NT2/D1 (cell line): Measurements from ENCODE around the gene CMTM4.
A peak's percentile ranks its signal among the peaks of the same experiment; 100 is the strongest.
"Not testable (repeated sequence)": the region's sequence is repeated elsewhere in the genome, so short reads cannot be mapped to it uniquely, and the experiment has no call there.

Source experiments
- DNase-seq: peaks from one replicate; pipeline ENCODE4 v3.0.0-alpha.2; 2011; ENCODE audit warnings: low read depth, low spot score
- H3K27me3 ChIP-seq: 2 replicates; pipeline ENCODE4 v1.6.0; 2011; ENCODE audit warnings: mild to moderate bottlenecking; ENCODE audit not compliant: insufficient read length, insufficient read depth
- H3K36me3 ChIP-seq: 2 replicates; pipeline ENCODE4 v1.6.1; 2011; ENCODE audit warnings: mild to moderate bottlenecking, low read length, mixed read lengths; ENCODE audit not compliant: insufficient read depth, insufficient read length
- H3K4me1 ChIP-seq: 2 replicates; pipeline ENCODE4 v1.5.1; 2011; ENCODE audit not compliant: insufficient read depth, insufficient read length
- H3K4me3 ChIP-seq: 2 replicates; pipeline ENCODE4 v1.5.1; 2011; ENCODE audit warnings: low read depth; ENCODE audit not compliant: insufficient read length
- H3K9ac ChIP-seq: 2 replicates; pipeline ENCODE4 v1.6.0; 2011; ENCODE audit warnings: low read depth; ENCODE audit not compliant: insufficient read length
- H3K9me3 ChIP-seq: 2 replicates; pipeline ENCODE4 v1.5.1; 2011; ENCODE audit warnings: mild to moderate bottlenecking, low read length; ENCODE audit not compliant: insufficient read depth
- SUZ12 ChIP-seq: IDR thresholded peaks from 2 replicates; pipeline ENCODE4 v1.6.1; 2011; ENCODE audit not compliant: insufficient read length, insufficient read depth; ENCODE audit errors: extremely low read depth
- YY1 ChIP-seq: IDR thresholded peaks from 2 replicates; pipeline ENCODE4 v1.6.1; 2011; ENCODE audit not compliant: insufficient read length, insufficient read depth
- ZNF274 ChIP-seq: IDR thresholded peaks from 2 replicates; pipeline ENCODE4 v1.6.1; 2011; ENCODE audit warnings: mild to moderate bottlenecking, low read depth, low read length

Gene CMTM4

GRCh38 chr16:66572356-66572755, 124.2 kb downstream of the CMTM4 start:
- Histone ChIP-seq H3K9ac (no peak overlapping the region), H3K4me3 (no peak overlapping the region), H3K36me3 (no peaks in the 10 kb centered on the region), H3K9me3 (no peaks in the 10 kb centered on the region), H3K4me1 (no peaks in the 10 kb centered on the region), H3K27me3 (peaks cover 8% of the 10 kb centered on the region)
- TF ChIP-seq SUZ12 (no peak), YY1 (no peak), ZNF274 (no peak)
- no peak for DNase-seq

DNA sequence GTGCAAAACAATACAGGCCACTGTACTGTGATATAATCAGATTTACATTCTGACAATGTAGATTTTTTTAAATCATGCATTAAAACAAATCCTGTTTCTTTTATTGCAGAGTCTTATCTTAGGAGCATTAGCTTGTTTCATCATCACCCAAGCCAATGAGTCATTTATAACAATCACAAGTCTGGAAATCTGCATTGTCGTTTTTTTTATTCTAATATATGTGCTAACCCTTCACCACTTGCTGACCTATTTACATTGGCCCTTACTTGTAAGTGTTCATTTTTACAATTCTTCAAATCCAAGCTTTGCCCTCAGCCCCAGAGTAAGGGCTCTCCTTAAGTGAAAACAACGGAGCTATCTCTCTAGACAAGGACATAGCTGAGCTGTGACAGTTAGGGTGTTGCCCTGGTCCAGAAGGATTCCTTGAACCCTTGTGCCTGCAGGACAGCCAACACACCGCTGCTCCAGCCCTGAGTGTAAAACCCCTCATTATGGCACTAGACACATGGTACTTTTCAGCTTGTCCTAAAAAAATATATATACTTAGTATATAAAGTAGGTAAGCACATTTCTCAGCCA, 126.6 kb downstream of the CMTM4 start:
- Histone ChIP-seq H3K9me3 (no peaks in the 10 kb centered on the region), H3K27me3 (peaks cover 32% of the 10 kb centered on the region), H3K4me3 (no peak overlapping the region), H3K36me3 (no peaks in the 10 kb centered on the region), H3K4me1 (no peaks in the 10 kb centered on the region), H3K9ac (no peak overlapping the region)
- TF ChIP-seq YY1 (no peak), SUZ12 (no peak), ZNF274 (no peak)
- DNase-seq: no peak

DNA sequence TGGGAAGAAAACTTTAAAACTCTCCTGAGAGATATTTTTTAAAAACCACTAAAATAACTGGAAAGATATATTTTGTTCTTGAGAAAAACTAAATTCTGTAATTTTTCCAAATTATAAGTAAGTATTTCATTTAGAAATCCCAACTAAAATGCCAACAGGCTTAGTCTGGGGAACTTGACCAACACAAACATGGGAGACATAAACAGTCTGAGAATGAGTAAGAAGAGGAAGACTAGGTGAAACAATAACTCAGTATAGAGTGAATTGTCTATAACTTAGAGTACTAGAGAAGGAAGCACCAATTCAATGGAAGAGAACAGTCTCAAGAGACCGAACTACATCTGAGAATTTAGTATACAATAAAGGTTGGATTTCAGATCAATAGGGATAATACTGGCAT, 127.4 kb downstream of the CMTM4 start:
- no peaks in the 10 kb centered on the region for H3K36me3 ChIP-seq
- no peak overlapping the region for H3K4me3 ChIP-seq
- no peaks in the 10 kb centered on the region for H3K4me1 ChIP-seq
- no peak overlapping the region for H3K9ac ChIP-seq
- H3K27me3 ChIP-seq: peaks cover 35% of the 10 kb centered on the region
- H3K9me3 ChIP-seq: no peaks in the 10 kb centered on the region
- TF ChIP-seq SUZ12: no peak
- no peak for TF ChIP-seq YY1
- TF ChIP-seq ZNF274: no peak
- DNase-seq: no peak

GRCh38 chr16:66568355-66568754, 128.2 kb downstream of the CMTM4 start:
- H3K4me1 ChIP-seq: no peaks in the 10 kb centered on the region
- no peak overlapping the region for H3K9ac ChIP-seq
- H3K36me3 ChIP-seq: no peaks in the 10 kb centered on the region
- TF ChIP-seq ZNF274 (no peak), SUZ12 (no peak), YY1 (no peak)
- H3K4me3 ChIP-seq: no peak overlapping the region
- H3K9me3 ChIP-seq: no peaks in the 10 kb centered on the region
- no peak for DNase-seq
- H3K27me3 ChIP-seq: peaks cover 41% of the 10 kb centered on the region

- not testable (repeated sequence) for H3K9ac ChIP-seq, DNase-seq, H3K36me3 ChIP-seq, H3K9me3 ChIP-seq, H3K4me3 ChIP-seq, H3K4me1 ChIP-seq
- peaks cover 41% of the 10 kb centered on the region for H3K27me3 ChIP-seq
Observed at GRCh38 chr16:66567270-66567669, 129.3 kb downstream of the CMTM4 start.

GRCh38 chr16:66566051-66566901, 130.3 kb downstream of the CMTM4 start, which contains the start of gene CMTM1:
Gene CMTM1, plus strand, starts transcription at chr16:66566439. Its CDS starts 75 bp downstream, at chr16:66566514.
- Histone ChIP-seq H3K9ac (peak within 1 kb of the TSS; percentile 47), H3K9me3 (no peaks in the 10 kb centered on the region), H3K27me3 (peaks cover 38% of the 10 kb centered on the region), H3K4me3 (peak within 1 kb of the TSS; percentile 52), H3K36me3 (no peaks in the 10 kb centered on the region), H3K4me1 (no peaks in the 10 kb centered on the region)
- TF ChIP-seq SUZ12 (no peak), YY1 (no peak), ZNF274 (no peak)
- DNase-seq: no peak
